Stimulated activated CD4-positive, alpha-beta T cell treated with anti-CD3 and anti-CD28 coated beads, Interleukin-2, amount 100 ng/mL, for 4 hours (primary cell): ENCODE data around the gene S100A6.
"Not testable (repeated sequence)": the region's sequence is repeated elsewhere in the genome, so short reads cannot be mapped to it uniquely, and the experiment has no call there.

Source experiments
- DNase-seq: peaks from one replicate; pipeline ENCODE4 v3.0.0-alpha.2; 2020; ENCODE audit warnings: low read depth

S100A6 gene

GRCh38 chr1:153563991-153564390, 28.2 kb upstream of the S100A6 start:
- no peak for DNase-seq

DNA sequence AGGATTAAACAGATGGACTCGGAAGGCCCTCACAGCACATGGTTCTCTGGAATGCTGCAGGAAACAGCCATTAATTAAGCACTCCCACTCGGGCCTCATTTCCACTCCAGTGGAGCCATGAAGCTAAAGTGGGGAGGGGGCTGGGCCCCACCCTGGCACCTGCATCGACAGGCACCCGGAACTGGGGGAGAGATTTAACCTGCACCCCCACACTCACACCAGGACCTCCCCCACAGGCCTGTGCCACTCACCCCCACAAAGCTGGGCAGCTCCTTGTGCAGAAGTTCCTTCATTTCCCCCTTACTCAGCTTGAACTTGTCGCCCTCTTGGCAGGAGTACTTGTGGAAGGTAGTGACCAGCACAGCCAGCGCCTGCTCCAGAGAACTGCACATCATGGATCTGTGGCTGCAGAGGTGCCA, 27.7 kb upstream of the S100A6 start:
- no peak for DNase-seq

DNA sequence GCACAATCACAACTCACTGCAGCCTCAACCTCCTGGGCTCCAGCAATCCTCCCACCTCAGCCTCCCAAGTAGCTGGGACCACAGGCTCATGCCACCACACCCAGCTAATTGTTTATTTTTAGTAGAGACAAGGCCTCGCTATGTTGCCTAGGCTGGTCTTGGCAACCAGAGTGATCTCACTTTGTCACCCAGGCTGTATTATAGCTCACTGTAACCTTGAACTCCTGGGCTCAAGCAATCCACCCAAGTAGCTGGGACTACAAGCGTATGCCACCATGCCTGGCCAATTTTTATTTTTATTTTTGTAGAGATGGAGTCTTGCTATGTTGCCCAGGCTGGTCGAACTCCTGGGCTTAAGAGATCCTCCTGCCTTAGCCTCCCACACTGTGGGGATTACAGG, 26.2 kb upstream of the S100A6 start:
- not testable (repeated sequence) for DNase-seq

GRCh38 chr1:153561466-153561985, 25.7 kb upstream of the S100A6 start:
- DNase-seq: no peak

DNA sequence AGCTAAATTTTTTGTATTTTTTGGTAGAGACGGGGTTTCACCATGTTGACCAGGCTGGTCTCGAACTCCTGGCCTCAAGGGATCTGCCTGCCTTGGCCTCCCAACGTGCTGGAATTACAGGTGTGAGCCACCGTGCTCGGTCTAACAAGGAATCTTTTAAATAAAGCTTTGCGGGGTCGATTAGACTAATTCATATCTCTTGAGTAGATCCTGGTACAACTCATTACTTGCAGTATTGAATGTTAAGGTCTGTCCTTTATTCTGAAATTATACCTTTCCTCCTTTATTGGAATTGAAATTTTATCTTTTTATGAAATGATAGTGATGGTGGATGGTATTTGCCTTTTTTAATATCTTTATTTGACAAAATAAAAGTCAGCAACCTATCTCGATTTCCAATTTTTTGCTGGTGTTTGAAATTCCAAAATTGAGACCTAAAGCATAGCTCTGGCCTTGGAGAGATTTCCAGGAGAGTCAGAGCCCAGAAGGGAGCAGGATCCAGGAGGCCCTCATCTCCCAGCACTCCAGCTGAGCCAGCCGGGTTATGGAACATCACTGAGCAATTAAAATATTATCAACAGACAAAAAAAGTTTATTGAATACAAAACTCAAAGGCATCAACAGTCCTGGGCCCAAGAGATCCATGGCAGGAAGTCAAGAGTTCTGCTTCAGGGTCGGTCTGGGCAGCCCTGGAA, 25.1 kb upstream of the S100A6 start:
- no peak for DNase-seq

GRCh38 chr1:153560241-153560640, 24.4 kb upstream of the S100A6 start:
- no peak for DNase-seq

DNA sequence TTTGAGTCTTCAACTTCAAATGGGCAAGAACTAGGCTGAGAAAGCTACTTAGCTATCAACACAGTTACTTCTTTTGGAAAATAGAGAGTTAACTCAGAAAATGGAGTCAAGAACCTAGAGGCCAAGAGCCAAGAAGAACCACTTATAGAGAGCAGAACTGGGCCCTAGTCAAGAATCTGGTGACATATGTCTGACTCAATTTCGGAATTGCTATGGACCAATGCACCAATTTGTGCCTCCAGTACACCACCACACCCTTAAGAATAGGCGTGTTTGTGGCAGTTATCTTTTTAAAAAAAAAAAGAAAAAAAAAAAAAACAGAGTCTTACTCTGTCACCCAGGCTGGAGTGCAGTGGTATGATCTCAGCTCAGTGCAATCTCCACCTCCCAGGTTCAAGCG, 22.1 kb upstream of the S100A6 start:
- DNase-seq: no peak

GRCh38 chr1:153556348-153556747, 20.6 kb upstream of the S100A6 start:
- no peak for DNase-seq

DNA sequence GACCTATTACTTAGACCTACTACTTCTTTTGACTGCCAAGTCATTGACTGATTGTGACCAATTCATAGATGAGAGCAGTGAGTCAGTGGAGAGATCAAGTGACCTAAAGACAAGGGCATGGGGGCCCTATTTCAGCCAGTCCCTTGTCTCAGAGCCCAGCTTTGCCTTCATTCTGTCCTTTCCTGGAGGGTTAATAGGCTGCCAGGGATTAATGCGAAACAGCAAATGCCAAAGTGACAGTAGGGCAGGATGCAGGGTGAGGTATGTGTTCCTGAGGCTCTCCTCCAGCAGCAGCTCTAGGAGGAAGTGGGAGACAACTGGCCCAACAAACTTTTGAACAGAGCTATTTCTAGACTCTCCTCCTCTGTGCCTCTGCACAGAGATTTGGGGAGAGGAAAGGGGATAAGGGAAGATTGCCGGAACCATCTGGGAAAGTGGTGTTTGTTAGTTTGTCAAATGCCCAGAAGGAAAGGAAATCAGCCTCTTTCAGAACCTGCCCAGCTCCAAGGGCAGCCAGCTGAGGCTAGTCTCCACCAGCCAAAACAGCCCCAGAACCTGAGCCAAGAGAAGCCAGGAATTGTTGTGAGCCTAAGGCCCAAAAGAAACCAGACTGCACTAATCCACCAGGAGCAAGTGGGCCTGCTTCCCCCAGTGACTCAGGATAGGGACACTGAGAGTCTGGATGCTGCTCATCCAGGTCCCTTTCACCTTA, 18.2 kb upstream of the S100A6 start:
- DNase-seq: no peak

DNA sequence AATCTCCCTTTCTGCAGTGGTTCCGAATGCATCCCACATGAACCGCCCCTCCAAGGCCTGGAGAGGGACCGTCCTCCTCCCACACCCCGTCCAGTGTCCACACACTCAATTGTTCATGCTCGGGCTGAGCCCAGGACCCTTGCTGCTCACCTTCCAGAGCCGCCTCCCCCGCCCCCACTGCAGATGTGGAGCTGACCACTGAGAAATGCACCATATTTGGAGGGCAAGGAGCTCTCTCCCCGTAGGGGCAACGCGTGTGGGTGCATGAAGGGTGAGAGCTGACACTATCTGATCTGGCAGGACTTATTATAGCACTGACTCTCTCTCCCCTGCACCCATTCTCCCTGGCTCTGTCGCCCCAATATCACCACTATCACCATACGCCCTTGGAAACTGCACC, 17.3 kb upstream of the S100A6 start:
- DNase-seq: no peak

DNA sequence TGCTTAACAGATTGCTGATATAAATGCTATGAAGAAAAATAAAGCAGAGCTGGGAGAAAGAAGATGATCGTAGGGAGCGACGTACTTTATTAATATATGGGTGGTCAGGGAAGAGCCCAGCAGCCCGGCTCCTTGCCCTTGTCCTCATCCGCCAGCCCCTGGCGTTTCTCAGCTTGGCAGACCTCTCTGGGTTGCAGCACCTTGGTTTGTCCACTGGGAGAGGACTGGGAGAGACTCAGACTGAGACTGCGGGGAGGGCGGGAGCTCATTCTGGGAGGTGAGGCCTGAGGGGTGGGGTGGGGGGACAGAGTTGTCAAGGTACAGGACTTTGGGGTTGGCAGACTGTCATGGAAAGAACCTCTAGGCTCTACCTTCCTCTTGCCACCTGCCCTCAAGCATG, 16.5 kb upstream of the S100A6 start:
- DNase-seq: no peak

DNA sequence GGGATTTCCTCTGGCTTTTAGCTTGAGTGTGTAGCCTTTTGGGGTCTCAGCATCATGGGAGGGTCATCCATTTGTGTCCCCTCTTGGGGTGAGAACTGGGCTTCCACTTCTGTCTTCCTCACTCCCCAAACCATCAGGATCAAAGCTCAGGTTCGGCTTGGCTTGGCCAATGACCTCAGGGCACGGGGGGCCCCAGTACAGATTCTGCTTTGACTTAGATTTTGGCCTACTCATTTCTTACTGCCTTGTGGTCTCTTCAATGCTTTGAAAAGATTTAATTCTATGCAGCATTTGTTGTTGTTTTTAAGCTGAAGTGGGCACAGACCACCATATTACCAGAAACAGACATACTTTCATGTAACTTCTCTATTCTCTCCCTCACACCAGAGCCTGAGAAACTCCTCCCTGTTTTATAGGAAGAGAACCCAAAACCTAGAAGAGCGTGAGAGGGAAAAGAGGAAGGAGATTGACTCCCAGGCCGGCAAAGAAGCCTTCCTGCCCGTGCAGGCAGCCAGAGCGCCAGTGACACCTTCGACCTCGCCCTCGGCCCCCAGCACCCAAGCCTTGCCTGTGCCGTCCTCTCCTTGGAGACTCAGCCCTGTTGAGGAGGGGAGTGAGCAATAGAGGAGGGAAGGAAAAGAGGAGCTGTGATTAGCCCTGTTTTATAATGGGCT, 15.2 kb upstream of the S100A6 start:
- DNase-seq: no peak

DNA sequence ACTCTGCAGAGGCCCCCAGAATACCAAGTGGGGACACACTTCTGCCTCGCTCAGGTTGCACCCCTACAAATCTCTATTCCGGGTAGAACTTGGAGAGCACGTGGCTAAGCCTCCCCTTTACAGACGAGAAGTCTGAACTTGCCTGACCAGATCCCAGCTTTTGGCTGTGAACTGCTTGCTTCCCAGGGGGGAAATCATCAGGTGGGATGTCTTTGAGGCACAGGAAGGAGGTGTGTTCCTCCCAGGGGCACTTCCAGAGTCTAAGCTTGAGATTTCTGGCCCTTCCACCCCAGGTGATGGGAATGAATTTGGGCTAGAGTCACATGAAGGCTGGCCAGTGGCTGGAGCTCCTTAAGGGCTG, 14.6 kb upstream of the S100A6 start:
- no peak for DNase-seq

- DNase-seq: no peak
Observed at GRCh38 chr1:153549741-153550397, 14.1 kb upstream of the S100A6 start.

DNA sequence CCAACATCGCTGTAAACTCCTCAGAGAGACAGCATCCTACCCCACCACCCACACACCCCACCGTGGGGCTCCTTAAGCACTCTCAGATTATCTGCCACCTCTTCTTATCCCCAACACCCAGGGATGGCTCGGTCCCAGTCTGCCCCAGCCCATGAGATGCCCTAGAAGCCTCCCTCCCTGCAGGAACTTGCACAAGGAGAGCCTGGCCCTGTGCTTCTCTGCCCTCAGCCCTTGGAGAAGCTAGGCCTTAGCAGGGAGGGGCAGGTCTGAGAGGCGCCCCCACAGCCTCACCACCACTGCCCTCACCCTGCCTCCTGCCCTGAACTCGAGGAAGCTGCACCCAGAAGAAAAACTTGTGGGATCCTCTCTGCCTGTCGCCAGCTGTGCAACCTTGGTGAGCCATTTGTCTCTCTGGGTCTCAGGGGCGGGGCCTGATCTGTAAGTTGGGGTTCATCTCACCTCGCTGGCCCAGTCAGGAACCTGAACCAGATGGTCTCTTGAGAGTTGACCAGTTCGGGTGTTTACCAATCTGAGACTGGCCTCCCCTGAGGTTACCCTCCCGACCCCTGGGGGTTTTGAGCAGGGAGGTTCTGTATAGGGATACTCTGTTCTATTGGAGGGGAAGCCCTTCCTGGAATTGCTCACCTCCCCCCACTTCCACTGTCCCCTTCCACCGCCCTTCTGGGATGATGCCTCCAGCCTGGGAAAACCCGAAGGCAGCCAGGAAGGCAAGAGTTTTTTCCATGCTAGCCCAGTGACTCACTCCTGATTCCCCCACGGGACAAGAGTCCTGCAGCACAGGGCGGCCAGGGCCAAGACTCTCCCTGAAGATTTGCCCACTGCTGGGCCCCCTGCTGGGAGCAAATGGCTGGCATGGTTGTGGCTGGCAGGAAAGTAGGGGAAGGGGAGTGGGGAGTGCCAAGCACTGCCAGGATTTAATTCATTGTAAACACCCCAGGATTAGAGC, 13.2 kb upstream of the S100A6 start, which contains the start of gene S100A3:
Gene S100A3, minus strand, starts transcription at position 537 of the 967 bp plus-strand sequence. CDS start 773 bp downstream, outside the sequence.
- no peak for DNase-seq

DNA sequence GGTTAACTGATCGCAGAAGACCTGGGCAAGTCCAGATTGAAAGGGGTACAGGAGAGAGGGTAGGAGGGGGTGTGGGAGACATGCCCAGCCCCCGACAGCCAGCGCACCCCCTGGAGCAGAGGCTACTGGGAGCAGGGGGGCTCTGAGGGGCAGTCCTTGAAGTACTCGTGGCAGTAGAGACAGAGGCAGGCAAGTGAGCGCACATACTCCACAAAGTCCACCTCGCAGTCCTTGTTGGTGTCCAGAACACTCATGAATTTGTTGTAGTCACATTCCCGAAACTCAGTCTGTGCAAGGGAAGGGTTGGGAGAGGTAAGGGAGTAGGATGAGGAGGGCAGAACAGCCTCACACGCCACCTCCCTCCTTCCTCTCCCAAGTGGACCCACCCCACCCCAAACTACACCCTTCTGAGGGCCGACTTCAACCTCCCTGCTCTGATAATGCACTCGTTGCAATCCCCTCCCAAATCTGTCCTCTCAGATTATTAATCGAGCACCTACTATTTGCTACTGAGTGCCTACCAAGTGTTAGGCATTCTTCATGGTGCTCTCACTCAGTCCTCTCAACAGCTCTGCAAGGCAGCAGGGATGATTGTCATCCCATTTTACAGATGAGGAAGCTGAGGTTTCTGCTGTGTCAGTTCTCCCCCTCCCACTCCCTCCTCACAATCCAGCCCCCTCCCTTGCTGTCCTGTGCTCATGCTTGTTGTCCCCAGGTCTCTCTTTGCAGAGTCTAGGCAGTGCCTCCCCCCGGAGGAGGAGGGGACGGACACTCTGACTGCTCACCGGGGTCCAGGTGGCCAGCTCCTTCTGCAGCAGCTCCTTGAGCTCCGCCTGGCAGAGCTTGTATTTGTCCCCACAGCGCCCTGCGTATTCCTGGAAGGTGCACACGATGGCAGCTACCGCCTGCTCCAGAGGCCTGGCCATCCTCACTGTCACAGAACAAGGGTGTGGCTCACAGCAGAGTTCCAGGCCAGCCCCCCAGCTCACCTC, 12.1 kb upstream of the S100A6 start:
- DNase-seq: no peak

- no peak for DNase-seq
Observed at GRCh38 chr1:153546796-153547559, 11.2 kb upstream of the S100A6 start.

DNA sequence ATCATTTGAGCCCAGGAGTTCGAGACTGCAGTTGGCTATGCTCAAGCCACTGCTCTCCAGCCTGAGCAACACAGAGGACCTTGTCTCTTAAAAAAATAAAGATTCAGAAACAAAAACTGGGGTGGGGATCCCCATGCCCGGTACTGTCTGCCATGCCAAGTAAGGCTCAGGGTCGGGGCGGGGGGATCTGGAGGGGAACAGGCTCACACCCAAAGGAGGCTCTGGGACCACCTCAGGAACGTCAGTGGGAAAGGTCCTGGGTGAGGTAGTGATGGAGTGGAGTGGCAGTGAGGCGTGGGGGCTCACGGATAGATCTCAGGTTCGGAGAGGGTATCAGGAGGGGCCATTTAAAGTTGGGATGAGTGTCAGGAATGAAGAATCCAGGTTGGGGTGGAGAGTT, 10.6 kb upstream of the S100A6 start:
- no peak for DNase-seq
